Mesenchymal stem cell (in vitro differentiated cells and primary cell): Measurements from ENCODE around the gene NT5C2.
A peak's percentile ranks its signal among the peaks of the same experiment; 100 is the strongest.

Experiments
- DNase-seq: peaks from one replicate; pipeline ENCODE4 v3.0.0-alpha.2; 2013
- H2AFZ ChIP-seq: one replicate; pipeline ENCODE4 v1.6.1; 2013; ENCODE audit warnings: low read depth, mild to moderate bottlenecking, control low read depth, inconsistent platforms, low read length, moderate library complexity
- H2AK5ac ChIP-seq: 2 replicates; pipeline ENCODE4 v1.6.1; 2013; ENCODE audit warnings: low read length, moderate library complexity, mild to moderate bottlenecking, inconsistent platforms; ENCODE audit not compliant: severe bottlenecking
- H2BK120ac ChIP-seq: one replicate; pipeline ENCODE4 v1.6.1; 2013; ENCODE audit warnings: low read depth, mild to moderate bottlenecking, inconsistent platforms, low read length, moderate library complexity
- H2BK12ac ChIP-seq, 2 experiments: one replicate each; pipeline ENCODE4 v1.6.1; 2013; ENCODE audit warnings: inconsistent platforms in 2 of 2, low read length in 2 of 2, mild to moderate bottlenecking in 2 of 2, moderate library complexity in 2 of 2, control low read depth in 1 of 2
- H2BK15ac ChIP-seq: one replicate; pipeline ENCODE4 v1.6.1; 2013; ENCODE audit warnings: mild to moderate bottlenecking, low read depth, inconsistent platforms; ENCODE audit not compliant: poor library complexity, severe bottlenecking
- H2BK5ac ChIP-seq: 2 replicates; pipeline ENCODE4 v1.6.1; 2013; ENCODE audit warnings: low read depth, mild to moderate bottlenecking, low read length, control low read depth, inconsistent platforms; ENCODE audit not compliant: poor library complexity, severe bottlenecking
- H3K14ac ChIP-seq, 2 experiments: one replicate each; pipeline ENCODE4 v1.6.1; 2013; ENCODE audit warnings: inconsistent platforms in 2 of 2, low read length in 2 of 2, control low read depth in 1 of 2, mild to moderate bottlenecking in 1 of 2, moderate library complexity in 1 of 2
- H3K18ac ChIP-seq, 2 experiments: one replicate each; pipeline ENCODE4 v1.6.1; 2013; ENCODE audit warnings: inconsistent platforms in 2 of 2, low read length in 2 of 2, control low read depth in 1 of 2, low read depth in 1 of 2, mild to moderate bottlenecking in 1 of 2
- H3K23ac ChIP-seq, 2 experiments: one replicate each; pipeline ENCODE4 v1.6.1; 2013; ENCODE audit warnings: inconsistent platforms in 2 of 2, low read length in 2 of 2, mild to moderate bottlenecking in 2 of 2, moderate library complexity in 2 of 2, control low read depth in 1 of 2
- H3K27ac ChIP-seq: 2 replicates; pipeline ENCODE4 v1.5.1; 2013; ENCODE audit warnings: mild to moderate bottlenecking, moderate library complexity, low read length, control low read depth, inconsistent platforms; ENCODE audit not compliant: poor library complexity, severe bottlenecking
- H3K27me3 ChIP-seq, 2 experiments: 2 replicates each; pipeline versions ENCODE4 v1.6.1 to v1.7.0; 2013; ENCODE audit warnings: low read length in 2 of 2, mild to moderate bottlenecking in 2 of 2, moderate library complexity in 2 of 2, control low read depth in 1 of 2, inconsistent platforms in 1 of 2; ENCODE audit not compliant: control insufficient read depth in 1 of 2, insufficient read depth in 1 of 2
- H3K36me3 ChIP-seq, 2 experiments: 2 replicates each; pipeline versions ENCODE4 v1.6.1 to v1.7.0; 2013; ENCODE audit warnings: low read length in 2 of 2, control low read depth in 1 of 2, inconsistent platforms in 1 of 2, low read depth in 1 of 2, mild to moderate bottlenecking in 1 of 2; ENCODE audit not compliant: insufficient read depth in 2 of 2, control insufficient read depth in 1 of 2
- H3K4ac ChIP-seq, 2 experiments: one replicate each; pipeline ENCODE4 v1.6.1; 2013; ENCODE audit warnings: inconsistent platforms in 2 of 2, low read length in 2 of 2, mild to moderate bottlenecking in 2 of 2, moderate library complexity in 2 of 2, control low read depth in 1 of 2, low read depth in 1 of 2
- H3K4me1 ChIP-seq: 2 replicates; pipeline ENCODE4 v1.6.1; 2013; ENCODE audit warnings: low read depth, low read length, control low read depth; ENCODE audit not compliant: control insufficient read depth, insufficient read depth
- H3K4me2 ChIP-seq: 2 replicates; pipeline ENCODE4 v1.6.1; 2013; ENCODE audit warnings: low read length, mild to moderate bottlenecking, inconsistent platforms; ENCODE audit not compliant: poor library complexity, severe bottlenecking
- H3K4me3 ChIP-seq, 2 experiments: 2 replicates each; pipeline versions ENCODE4 v1.5.1 to v1.7.0; 2013; ENCODE audit warnings: low read length in 2 of 2, mild to moderate bottlenecking in 2 of 2, control low read depth in 1 of 2, low read depth in 1 of 2; ENCODE audit not compliant: insufficient read depth in 1 of 2
- H3K79me1 ChIP-seq: replicated peaks from 2 replicates; pipeline ENCODE4 v1.6.1; 2013; ENCODE audit warnings: mild to moderate bottlenecking, control low read depth, low read length, inconsistent platforms; ENCODE audit not compliant: poor library complexity, severe bottlenecking
- H3K9ac ChIP-seq: 2 replicates; pipeline ENCODE4 v1.7.0; 2013; ENCODE audit warnings: mild to moderate bottlenecking, low read length, moderate library complexity
- H3K9me3 ChIP-seq: 2 replicates; pipeline ENCODE4 v1.7.0; 2013; ENCODE audit warnings: mild to moderate bottlenecking, low read length; ENCODE audit not compliant: control insufficient read depth
- H4K8ac ChIP-seq: one replicate; pipeline ENCODE4 v1.6.1; 2013; ENCODE audit warnings: inconsistent platforms, mild to moderate bottlenecking, low read length, moderate library complexity
- H4K91ac ChIP-seq: one replicate; pipeline ENCODE4 v1.6.1; 2013; ENCODE audit warnings: mild to moderate bottlenecking, low read length, inconsistent platforms
- WGBS: methylation state at CpG from one replicate; pipeline ENCODE4 v1.1.7; 2013; ENCODE audit warnings: mixed read lengths; 5-methylcytosine and 5-hydroxymethylcytosine counted together

NT5C2 gene

GRCh38 chr10:103082683-103083082 lies 110.4 kb downstream of the NT5C2 start:
- Histone ChIP-seq H3K14ac (no peak overlapping the region), H3K27me3 (no peaks in the 10 kb centered on the region), H2BK5ac (no peak overlapping the region), H2AFZ (no peak overlapping the region), H3K23ac (peak overlapping the region in 1 of 2 experiments; percentile 23), H2BK120ac (no peak overlapping the region), H3K18ac (no peak overlapping the region), H3K4me1 (peaks cover 7% of the 10 kb centered on the region), H3K27ac (no peak overlapping the region), H4K8ac (no peak overlapping the region), H3K4me2 (no peak overlapping the region), H4K91ac (no peak overlapping the region), H3K79me1 (peaks cover 4% of the 10 kb centered on the region), H3K4me3 (no peak overlapping the region), H3K36me3 (peaks cover 27 to 71% of the 10 kb centered on the region in 2 experiments), H2BK15ac (no peak overlapping the region), H3K4ac (no peak overlapping the region), H2AK5ac (no peak overlapping the region), H3K9me3 (no peaks in the 10 kb centered on the region), H3K9ac (no peak overlapping the region), H2BK12ac (no peak overlapping the region)
- DNase-seq: no peak
- 95% methylated on average over 1 of the region's 1 CpG for WGBS

- Histone ChIP-seq H3K4me1 (peaks cover 12% of the 10 kb centered on the region), H3K36me3 (peaks cover 30 to 71% of the 10 kb centered on the region in 2 experiments), H3K23ac (no peak overlapping the region), H3K79me1 (peaks cover 2% of the 10 kb centered on the region), H3K9ac (no peak overlapping the region), H3K4ac (no peak overlapping the region), H3K27ac (no peak overlapping the region), H2AFZ (no peak overlapping the region), H4K8ac (no peak overlapping the region), H3K4me3 (no peak overlapping the region), H2BK12ac (no peak overlapping the region), H3K14ac (no peak overlapping the region), H3K9me3 (no peaks in the 10 kb centered on the region), H4K91ac (no peak overlapping the region), H3K27me3 (no peaks in the 10 kb centered on the region), H2BK5ac (no peak overlapping the region), H3K4me2 (no peak overlapping the region), H2AK5ac (no peak overlapping the region), H2BK15ac (no peak overlapping the region), H3K18ac (no peak overlapping the region), H2BK120ac (no peak overlapping the region)
- WGBS: 96% methylated on average over 4 of the region's 4 CpGs
- no peak for DNase-seq
These were observed 112.0 kb downstream of the NT5C2 start for GRCh38 chr10:103080891-103081581.

GRCh38 chr10:103079946-103080345 lies 113.1 kb downstream of the NT5C2 start:
- no peak overlapping the region for H2AFZ ChIP-seq
- H2BK15ac ChIP-seq: no peak overlapping the region
- DNase-seq: no peak
- no peak overlapping the region for H2BK12ac ChIP-seq
- H3K23ac ChIP-seq: no peak overlapping the region
- no peaks in the 10 kb centered on the region for H3K9me3 ChIP-seq
- no peak overlapping the region for H3K14ac ChIP-seq
- no peak overlapping the region for H4K91ac ChIP-seq
- H3K18ac ChIP-seq: no peak overlapping the region
- peaks cover 12% of the 10 kb centered on the region for H3K4me1 ChIP-seq
- H3K27me3 ChIP-seq: no peaks in the 10 kb centered on the region
- no peak overlapping the region for H2AK5ac ChIP-seq
- 94% methylated on average over 11 of the region's 11 CpGs for WGBS
- no peak overlapping the region for H3K9ac ChIP-seq
- H2BK5ac ChIP-seq: no peak overlapping the region
- H3K4me2 ChIP-seq: no peak overlapping the region
- H3K36me3 ChIP-seq: peaks cover 24 to 62% of the 10 kb centered on the region in 2 experiments
- no peak overlapping the region for H2BK120ac ChIP-seq
- no peak overlapping the region for H3K4ac ChIP-seq
- H3K4me3 ChIP-seq: no peak overlapping the region
- no peak overlapping the region for H4K8ac ChIP-seq
- H3K79me1 ChIP-seq: no peaks in the 10 kb centered on the region
- H3K27ac ChIP-seq: no peak overlapping the region

DNA sequence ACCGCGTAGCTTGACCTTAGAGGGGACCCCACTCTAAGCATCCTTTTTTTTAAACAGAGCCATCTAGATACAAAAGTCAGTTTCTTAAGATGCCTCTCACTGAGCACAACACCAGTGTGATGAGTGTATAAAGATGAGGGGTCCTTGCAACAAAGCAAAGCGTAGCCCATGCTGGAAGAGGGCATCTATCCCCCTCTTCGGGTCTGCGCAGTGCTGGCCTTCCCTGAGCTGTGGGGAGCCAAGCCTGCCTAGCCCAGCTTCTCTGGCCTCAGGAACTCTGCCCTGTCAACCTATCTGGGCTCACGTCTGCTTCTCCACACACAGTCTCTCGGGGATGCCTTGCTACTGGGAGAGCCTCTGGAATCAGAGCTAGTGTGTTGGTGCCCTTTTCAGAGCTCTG lies 114.0 kb downstream of the NT5C2 start:
- H3K36me3 ChIP-seq: peaks cover 19 to 53% of the 10 kb centered on the region in 2 experiments
- 96% methylated on average over 5 of the region's 7 CpGs for WGBS
- H3K9ac ChIP-seq: no peak overlapping the region
- H2BK12ac ChIP-seq: no peak overlapping the region
- no peaks in the 10 kb centered on the region for H3K27me3 ChIP-seq
- no peak overlapping the region for H3K4me2 ChIP-seq
- no peak overlapping the region for H2BK5ac ChIP-seq
- H2BK120ac ChIP-seq: no peak overlapping the region
- no peak overlapping the region for H2BK15ac ChIP-seq
- H3K9me3 ChIP-seq: no peaks in the 10 kb centered on the region
- H2AFZ ChIP-seq: no peak overlapping the region
- H3K23ac ChIP-seq: no peak overlapping the region
- H3K4ac ChIP-seq: no peak overlapping the region
- DNase-seq: no peak
- peaks cover 12% of the 10 kb centered on the region for H3K4me1 ChIP-seq
- H4K91ac ChIP-seq: no peak overlapping the region
- no peak overlapping the region for H3K27ac ChIP-seq
- no peaks in the 10 kb centered on the region for H3K79me1 ChIP-seq
- H3K4me3 ChIP-seq: no peak overlapping the region
- no peak overlapping the region for H4K8ac ChIP-seq
- no peak overlapping the region for H3K18ac ChIP-seq
- no peak overlapping the region for H3K14ac ChIP-seq
- H2AK5ac ChIP-seq: no peak overlapping the region
